Parathyroid adenoma (tissue), 2 donors: ENCODE data around the gene MYL5.

Experiments
- H2AFZ ChIP-seq: fragments of 300-600 bp; sonication (generic); one replicate; pipeline ENCODE4 v1.7.0; 2017; ENCODE audit warnings: antibody characterized with exemption, mild to moderate bottlenecking
- H3K27ac ChIP-seq: fragments of 300-600 bp; sonication (generic); one replicate; pipeline ENCODE4 v1.7.0; 2017
- H3K27me3 ChIP-seq: fragments of 300-600 bp; sonication (generic); one replicate; pipeline ENCODE4 v1.7.0; 2017; ENCODE audit warnings: low read length; ENCODE audit not compliant: control insufficient read depth, insufficient read depth
- H3K36me3 ChIP-seq: fragments of 300-600 bp; sonication (generic); one replicate; pipeline ENCODE4 v1.7.0; 2017; ENCODE audit warnings: low read length; ENCODE audit not compliant: control insufficient read depth, insufficient read depth
- H3K4me1 ChIP-seq: fragments of 300-600 bp; sonication (generic); one replicate; pipeline ENCODE4 v1.7.0; 2017; ENCODE audit warnings: control low read depth
- H3K4me2 ChIP-seq: fragments of 300-600 bp; sonication (generic); one replicate; pipeline ENCODE4 v1.7.0; 2017; ENCODE audit warnings: low read length
- H3K4me3 ChIP-seq: fragments of 300-600 bp; sonication (generic); one replicate; pipeline ENCODE4 v1.7.0; 2017; ENCODE audit warnings: low read depth, low read length
- H3K79me2 ChIP-seq: fragments of 300-600 bp; sonication (generic); one replicate; pipeline ENCODE4 v1.7.0; 2017; ENCODE audit warnings: control low read depth
- H3K9ac ChIP-seq: fragments of 300-600 bp; sonication (generic); one replicate; pipeline ENCODE4 v1.7.0; 2017; ENCODE audit warnings: mild to moderate bottlenecking
- H3K9me3 ChIP-seq: fragments of 300-600 bp; sonication (generic); one replicate; pipeline ENCODE4 v1.7.0; 2017; ENCODE audit warnings: low read length; ENCODE audit not compliant: control insufficient read depth
- CTCF ChIP-seq: fragments of 300-600 bp; sonication (generic); IDR thresholded peaks from one replicate; pipeline ENCODE4 v1.7.0; 2017; ENCODE audit warnings: antibody characterized with exemption, mild to moderate bottlenecking
- donor health status: primary hyperparathyroidism.

Gene MYL5

DNA sequence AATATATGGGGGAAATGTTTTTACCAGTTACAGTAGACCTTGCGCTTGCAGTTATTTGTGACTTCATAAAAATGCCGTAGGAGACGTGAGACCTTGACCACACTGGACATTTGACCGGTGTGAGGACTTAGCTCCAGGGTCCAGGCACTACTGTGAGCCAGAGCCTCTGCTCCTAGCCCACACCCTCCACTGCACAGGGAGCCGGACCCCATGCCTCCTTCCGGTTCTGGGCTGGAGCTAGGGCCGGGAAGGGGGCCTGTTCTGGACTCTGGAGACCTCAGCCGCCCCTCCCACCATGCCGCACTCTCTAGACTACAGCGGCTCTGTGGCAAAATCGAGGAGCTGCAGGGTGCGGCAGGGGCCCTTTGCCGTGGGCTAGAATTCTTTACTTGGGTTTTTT lies 36.6 kb downstream of the MYL5 start:
- no peak for TF ChIP-seq CTCF
- Histone ChIP-seq H3K4me1 (no peaks in the 10 kb centered on the region), H2AFZ (no peak overlapping the region), H3K9ac (no peak overlapping the region), H3K9me3 (no peaks in the 10 kb centered on the region), H3K4me2 (no peak overlapping the region), H3K36me3 (no peaks in the 10 kb centered on the region), H3K27me3 (no peaks in the 10 kb centered on the region), H3K27ac (no peak overlapping the region), H3K79me2 (peaks cover 30% of the 10 kb centered on the region), H3K4me3 (no peak overlapping the region)

DNA sequence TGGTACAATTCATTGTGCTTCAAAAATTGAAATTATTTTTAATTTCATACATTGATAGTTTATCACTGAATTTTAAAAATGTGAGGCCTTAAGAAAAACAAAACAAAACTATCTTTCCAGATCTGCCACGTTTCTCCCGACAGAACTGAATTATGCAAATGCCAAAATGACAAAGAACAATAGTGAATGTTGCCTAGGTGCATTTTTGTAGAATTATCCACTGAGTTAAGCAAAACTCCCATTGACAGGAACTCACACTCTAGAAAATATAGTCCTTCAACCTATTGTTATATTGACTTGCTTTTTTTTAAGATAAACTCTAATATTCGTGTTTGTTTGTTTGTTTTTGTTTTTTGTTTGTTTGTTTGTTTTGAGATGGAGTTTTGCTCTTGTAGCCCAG lies 37.8 kb downstream of the MYL5 start:
- no peaks in the 10 kb centered on the region for H3K9me3 ChIP-seq
- H3K4me2 ChIP-seq: no peak overlapping the region
- no peaks in the 10 kb centered on the region for H3K4me1 ChIP-seq
- H3K27ac ChIP-seq: no peak overlapping the region
- no peak for TF ChIP-seq CTCF
- H2AFZ ChIP-seq: no peak overlapping the region
- H3K4me3 ChIP-seq: no peak overlapping the region
- H3K79me2 ChIP-seq: peaks cover 24% of the 10 kb centered on the region
- H3K9ac ChIP-seq: no peak overlapping the region
- no peaks in the 10 kb centered on the region for H3K36me3 ChIP-seq
- no peaks in the 10 kb centered on the region for H3K27me3 ChIP-seq

DNA sequence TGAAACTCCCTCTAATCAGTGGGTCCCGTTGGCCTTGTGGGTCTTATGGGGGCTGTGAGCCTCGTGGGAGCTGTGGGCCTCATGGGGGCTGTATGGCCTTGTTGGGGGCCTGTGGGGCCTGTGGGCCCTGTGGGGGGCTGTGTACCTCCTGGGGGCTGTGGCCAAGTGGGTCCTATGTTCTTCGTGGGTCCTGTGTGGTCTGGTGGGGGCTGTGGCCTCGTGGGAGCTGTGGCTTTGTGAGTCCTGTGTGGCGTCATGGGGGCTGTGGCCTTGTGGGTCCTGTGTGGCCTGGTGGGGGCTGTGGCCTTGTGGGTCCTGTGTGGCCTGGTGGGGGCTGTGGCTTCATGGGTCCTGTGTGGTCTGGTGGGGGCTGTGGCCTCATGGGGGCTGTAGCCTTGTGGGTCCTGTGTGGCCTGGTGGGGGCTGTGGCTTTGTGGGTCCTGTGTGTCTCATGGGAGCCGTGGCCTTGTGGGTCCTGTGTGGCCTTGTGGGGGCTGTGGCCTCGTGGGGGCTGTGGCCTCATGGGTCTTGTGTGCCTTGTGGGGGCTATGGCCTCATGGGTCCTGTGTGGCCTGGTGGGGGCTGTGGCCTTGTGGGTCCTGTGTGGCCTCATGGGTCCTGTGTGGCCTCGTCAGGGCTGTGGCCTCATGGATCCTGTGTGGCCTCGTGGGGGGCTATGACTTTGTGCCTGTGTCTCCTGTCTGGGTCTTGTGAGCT lies 38.7 kb downstream of the MYL5 start:
- Histone ChIP-seq H3K27me3 (no peaks in the 10 kb centered on the region), H3K9ac (no peak overlapping the region), H3K4me3 (no peak overlapping the region), H3K79me2 (peaks cover 23% of the 10 kb centered on the region), H3K27ac (no peak overlapping the region), H3K4me2 (no peak overlapping the region), H3K36me3 (no peaks in the 10 kb centered on the region), H2AFZ (no peak overlapping the region), H3K4me1 (no peaks in the 10 kb centered on the region), H3K9me3 (no peaks in the 10 kb centered on the region)
- TF ChIP-seq CTCF: no peak

- no peaks in the 10 kb centered on the region for H3K27me3 ChIP-seq
- H3K4me3 ChIP-seq: no peak overlapping the region
- no peak for TF ChIP-seq CTCF
- H3K4me2 ChIP-seq: no peak overlapping the region
- no peak overlapping the region for H3K9ac ChIP-seq
- no peak overlapping the region for H3K27ac ChIP-seq
- H3K36me3 ChIP-seq: no peaks in the 10 kb centered on the region
- peaks cover 17% of the 10 kb centered on the region for H3K79me2 ChIP-seq
- no peaks in the 10 kb centered on the region for H3K4me1 ChIP-seq
- no peaks in the 10 kb centered on the region for H3K9me3 ChIP-seq
- H2AFZ ChIP-seq: no peak overlapping the region
Measured at GRCh38 chr4:714087-714486, 39.7 kb downstream of the MYL5 start.

GRCh38 chr4:717601-718320 lies 43.4 kb downstream of the MYL5 start:
- peaks cover 9% of the 10 kb centered on the region for H3K79me2 ChIP-seq
- H2AFZ ChIP-seq: no peak overlapping the region
- no peak overlapping the region for H3K9ac ChIP-seq
- no peaks in the 10 kb centered on the region for H3K9me3 ChIP-seq
- TF ChIP-seq CTCF: no peak
- no peaks in the 10 kb centered on the region for H3K4me1 ChIP-seq
- no peak overlapping the region for H3K4me3 ChIP-seq
- no peak overlapping the region for H3K4me2 ChIP-seq
- no peak overlapping the region for H3K27ac ChIP-seq
- no peaks in the 10 kb centered on the region for H3K27me3 ChIP-seq
- no peaks in the 10 kb centered on the region for H3K36me3 ChIP-seq
